Fibroblast of lung (primary cell): ENCODE measurements around the gene CHRNB1.
A peak's percentile ranks its signal among the peaks of the same experiment; 100 is the strongest.

Experiments
- CTCF ChIP-seq, 2 donors: IDR thresholded peaks in 1 of 2; conservative IDR thresholded peaks in 1 of 2; 1 replicate in 1 of 2; 2 replicates in 1 of 2; pipeline ENCODE4 v1.5.1; 2011 to 2012; ENCODE audit warnings: low read length in 2 of 2, control low read depth in 1 of 2, inconsistent platforms in 1 of 2, low read depth in 1 of 2, mild to moderate bottlenecking in 1 of 2
- EZH2 ChIP-seq: IDR thresholded peaks from 2 replicates; pipeline ENCODE4 v1.5.1; 2012; ENCODE audit warnings: low read length, control low read depth, mild to moderate bottlenecking; ENCODE audit errors: missing control alignments

- TF ChIP-seq CTCF (conservative IDR thresholded peaks at IDR 0.05 in 1 of 2, IDR thresholded peaks at IDR 0.05 in 1 of 2; ENCODE audit: low read depth in 1 of 2, low read length in 2 of 2) (no peak), EZH2 (peak; percentile 74)
Observed at GRCh38 chr17:7440113-7440833, 4.6 kb upstream of the CHRNB1 start.
